Adipose tissue (tissue), 3 donors: ENCODE measurements around the gene EHD1. TPM values are rescaled to one million over a fixed set of nuclear protein-coding genes. Genes with fewer than 3 reads are reported as not detected.

Experiments used
- polyA plus RNA-seq, 3 donors: library from polyadenylated mRNA; stranded (reverse); fragments of 200-250 nt; gene quantifications; one replicate each; pipeline ENCODE4 v1.2.3, GENCODE V29; 2013
- donor health status: healthy with polysubstance abuse.
- donor health status: Bipolar disorder and iron deficiency.
- donor health status: healthy.

The EHD1 gene
- polyA plus RNA-seq, 3 donors = 10.3 to 68.5 (median 22.9) TPM

Other genes with a start within 250 kb of the EHD1 start
- gene NRXN2, start 155.4 kb downstream of the EHD1 start, polyA plus RNA-seq = 1 to 10 TPM; 1.2 to 4.6 (median 2.7) TPM
- 10 to 100 TPM in 2 of 3 donors, 1 to 10 TPM in 1; 9.8 to 96.4 (median 26.9) TPM for gene RASGRP2, start 134.5 kb downstream of the EHD1 start, polyA plus RNA-seq
- gene PYGM, start 118.6 kb downstream of the EHD1 start, polyA plus RNA-seq = 1 to 10 TPM; 3.2 to 9.6 (median 8.7) TPM
- 100 to 1,000 TPM in 2 of 3 donors, 10 to 100 TPM in 1; 51.6 to 156 (median 124) TPM for gene SF1, start 100.1 kb downstream of the EHD1 start, polyA plus RNA-seq
- gene MAP4K2, start 75.4 kb downstream of the EHD1 start, polyA plus RNA-seq = 10 to 100 TPM in 2 of 3 donors, 1 to 10 TPM in 1; 6.4 to 23.2 (median 15.4) TPM
- gene MEN1, start 68.1 kb downstream of the EHD1 start, polyA plus RNA-seq = 10 to 100 TPM; 13.9 to 15.7 (median 14.6) TPM
- 1 to 10 TPM in 2 of 3 donors, under 1 TPM in 1; 0.90 to 9.7 (median 1.4) TPM for gene CDC42BPG, start 34.0 kb downstream of the EHD1 start, polyA plus RNA-seq
- 10 to 100 TPM; 12.4 to 14.7 (median 14.5) TPM for gene ATG2A, start 38.6 kb upstream of the EHD1 start, polyA plus RNA-seq
- gene PPP2R5B, start 46.1 kb upstream of the EHD1 start, polyA plus RNA-seq = 10 to 100 TPM in 2 of 3 donors, 1 to 10 TPM in 1; 10.0 to 17.9 (median 13.0) TPM
- 1 to 10 TPM in 1 of 3 donors, not detected in 2; 3.6 TPM for gene GPHA2, start 57.3 kb upstream of the EHD1 start, polyA plus RNA-seq
- under 1 TPM in 1 of 3 donors, not detected in 2; 0.08 TPM for gene MAJIN, start 93.5 kb upstream of the EHD1 start, polyA plus RNA-seq
- 1 to 10 TPM; 1.2 to 7.4 (median 5.5) TPM for gene BATF2, start 118.3 kb upstream of the EHD1 start, polyA plus RNA-seq
- 100 to 1,000 TPM in 2 of 3 donors, 10 to 100 TPM in 1; 57.9 to 226 (median 169) TPM for gene ARL2, start 135.5 kb upstream of the EHD1 start, polyA plus RNA-seq
- 10 to 100 TPM; 14.3 to 27.7 (median 25.3) TPM for gene SNX15, start 148.8 kb upstream of the EHD1 start, polyA plus RNA-seq
- 10 to 100 TPM in 1 of 3 donors, 1 to 10 TPM in 2; 7.8 to 10.7 (median 7.9) TPM for gene SAC3D1, start 162.6 kb upstream of the EHD1 start, polyA plus RNA-seq
- 10 to 100 TPM in 2 of 3 donors, 1 to 10 TPM in 1; 3.1 to 28.8 (median 12.0) TPM for gene NAALADL1, start 179.9 kb upstream of the EHD1 start, polyA plus RNA-seq
- gene CDCA5, start 205.4 kb upstream of the EHD1 start, polyA plus RNA-seq = 1 to 10 TPM in 1 of 3 donors, under 1 TPM in 2; 0.39 to 1.3 (median 0.52) TPM
- gene ZFPL1, start 205.6 kb upstream of the EHD1 start, polyA plus RNA-seq = 10 to 100 TPM; 29.7 to 40.9 (median 35.5) TPM
- 100 to 1,000 TPM; 109 to 192 (median 128) TPM for gene VPS51, start 217.6 kb upstream of the EHD1 start, polyA plus RNA-seq
- 100 to 1,000 TPM in 1 of 3 donors, 10 to 100 TPM in 2; 25.3 to 151 (median 78.4) TPM for gene TM7SF2, start 233.3 kb upstream of the EHD1 start, polyA plus RNA-seq
- gene ZNHIT2, start 239.1 kb upstream of the EHD1 start, polyA plus RNA-seq = 10 to 100 TPM in 2 of 3 donors, 1 to 10 TPM in 1; 5.1 to 15.1 (median 12.3) TPM
- gene FAU, start 243.5 kb upstream of the EHD1 start, polyA plus RNA-seq = 1,000 to 10,000 TPM in 1 of 3 donors, 100 to 1,000 TPM in 2; 732 to 1,153 (median 967) TPM
- 10 to 100 TPM; 22.3 to 32.5 (median 30.9) TPM for gene MRPL49, start 243.7 kb upstream of the EHD1 start, polyA plus RNA-seq